HepG2 (cell line): Measurements from ENCODE around the gene RECQL. TPM values are rescaled to one million over a fixed set of nuclear protein-coding genes. Genes with fewer than 3 reads are reported as not detected.

Experiments used
- ATAC-seq: fragments of 200-7000 bp; cut with Tn5 transposase; 3 replicates; pipeline ENCODE4 v1.9.1; 2020; ENCODE audit warnings: mild to moderate bottlenecking, moderate library complexity
- BruUV-seq: library from RNA; stranded (reverse); fragments of 400-500 nt; replicated peaks from 2 replicates; lab custom pipeline; 2021; lab: Mats Ljungman, UMichigan
- CTCF ChIA-PET: fragments of 300-600 bp; formaldehyde crosslinking; extraction: SDS; loops from one replicate; lab custom pipeline; 2021; ENCODE audit warnings: low total read pairs, inconsistent platforms, low intra/inter-chr PET ratio; lab: Yijun Ruan, JAX
- POLR2A ChIA-PET: fragments of 350-600 bp; sonication (Branson Sonifier 250); formaldehyde crosslinking; loops from one replicate; lab custom pipeline; 2020; ENCODE audit warnings: antibody characterized with exemption, inconsistent platforms; lab: Yijun Ruan, JAX
- DNase-seq: peaks from one replicate; pipeline ENCODE4 v3.0.0-alpha.2; 2015; ENCODE audit warnings: low spot score
- FAIRE-seq: peaks from 3 replicates; lab custom pipeline; 2011; peaks lifted over from hg19 to GRCh38; lab: Jason Lieb, UNC
- H2AFZ ChIP-seq: one replicate; pipeline ENCODE4 v1.6.1; 2011; ENCODE audit warnings: low read length, inconsistent platforms
- H3K27ac ChIP-seq: fragments of 300-600 bp; 3 replicates; pipeline ENCODE4 v1.8.0; 2011; ENCODE audit warnings: mixed run types, mild to moderate bottlenecking, mixed read lengths, low read length, inconsistent platforms; ENCODE audit not compliant: insufficient read depth; ENCODE audit errors: extremely low read length
- H3K27me3 ChIP-seq, 2 experiments: fragments of 200-600 bp in 1 of 2; 2 replicates in 1 of 2; 3 replicates in 1 of 2; pipeline versions ENCODE4 v1.6.0 to v1.8.0; 2011; ENCODE audit warnings: low read length in 2 of 2, mild to moderate bottlenecking in 2 of 2, moderate library complexity in 2 of 2, inconsistent platforms in 1 of 2; ENCODE audit not compliant: insufficient read depth in 2 of 2, control insufficient read depth in 1 of 2
- H3K36me3 ChIP-seq, 2 experiments: fragments of 200-600 bp in 1 of 2; replicated peaks in 1 of 2; 2 replicates in 1 of 2; 3 replicates in 1 of 2; pipeline versions ENCODE4 v1.5.1 to v1.8.0; 2011; ENCODE audit warnings: low read length in 2 of 2, inconsistent platforms in 1 of 2; ENCODE audit not compliant: insufficient read depth in 2 of 2, control insufficient read depth in 1 of 2
- H3K4me1 ChIP-seq: 2 replicates; pipeline ENCODE4 v1.5.1; 2012; ENCODE audit warnings: low read length, inconsistent platforms; ENCODE audit not compliant: insufficient read depth
- H3K4me2 ChIP-seq: 2 replicates; pipeline ENCODE4 v1.6.0; 2011; ENCODE audit warnings: low read depth, low read length, inconsistent platforms
- H3K4me3 ChIP-seq, 3 experiments: fragments of 200-600 bp in 1 of 3; sonication (generic), shearing (Covaris generic) in 1 of 3; replicated peaks in 1 of 3; 2 replicates each; pipeline ENCODE4 v1.5.1; 2011 to 2016; ENCODE audit warnings: low read length in 3 of 3, inconsistent platforms in 2 of 3, low read depth in 2 of 3, mild to moderate bottlenecking in 2 of 3, control low read depth in 1 of 3, mixed read lengths in 1 of 3; ENCODE audit not compliant: insufficient read depth in 1 of 3
- H3K79me2 ChIP-seq: one replicate; pipeline ENCODE4 v1.6.1; 2011; ENCODE audit warnings: low read length, inconsistent platforms; ENCODE audit not compliant: insufficient read depth
- H3K9ac ChIP-seq: 2 replicates; pipeline ENCODE4 v1.6.0; 2011; ENCODE audit warnings: mild to moderate bottlenecking, low read depth, low read length, inconsistent platforms; ENCODE audit not compliant: insufficient read depth
- H3K9me3 ChIP-seq: 2 replicates; pipeline ENCODE4 v1.5.1; 2012; ENCODE audit warnings: mild to moderate bottlenecking, low read length
- H4K20me1 ChIP-seq: 2 replicates; pipeline ENCODE4 v1.6.0; 2011; ENCODE audit warnings: inconsistent platforms, mild to moderate bottlenecking, low read length, moderate library complexity; ENCODE audit not compliant: insufficient read depth
- FOXM1 ChIP-seq: sonication (generic); formaldehyde crosslinking; IDR thresholded peaks from 2 replicates; pipeline ENCODE4 v1.5.0; 2020; ENCODE audit warnings: missing genetic modification reagents
- FOXP4 ChIP-seq: sonication (generic); formaldehyde crosslinking; IDR thresholded peaks from 2 replicates; pipeline ENCODE4 v1.4.0; 2020; ENCODE audit warnings: missing genetic modification reagents
- GPN1 ChIP-seq: sonication (generic); formaldehyde crosslinking; IDR thresholded peaks from 2 replicates; pipeline ENCODE4 v1.5.1; 2020; ENCODE audit warnings: missing genetic modification reagents, borderline replicate concordance
- KDM2A ChIP-seq: sonication (generic); formaldehyde crosslinking; IDR thresholded peaks from 2 replicates; pipeline ENCODE4 v1.4.0; 2020; ENCODE audit warnings: low read depth, missing genetic modification reagents, borderline replicate concordance
- MED8 ChIP-seq: sonication (generic); formaldehyde crosslinking; IDR thresholded peaks from 2 replicates; pipeline ENCODE4 v1.8.1; 2023; ENCODE audit warnings: mild to moderate bottlenecking, missing genetic modification reagents; ENCODE audit not compliant: insufficient replicate concordance
- MTA3 ChIP-seq: sonication (generic); formaldehyde crosslinking; IDR thresholded peaks from 2 replicates; pipeline ENCODE4 v1.4.0; 2020; ENCODE audit warnings: missing genetic modification reagents
- PRDM15 ChIP-seq: sonication (generic); formaldehyde crosslinking; IDR thresholded peaks from 2 replicates; pipeline ENCODE4 v1.4.0; 2020; ENCODE audit warnings: missing genetic modification reagents
- SUZ12 ChIP-seq: fragments of 150-350 bp; IDR thresholded peaks from 2 replicates; pipeline ENCODE4 v1.6.1; 2014; ENCODE audit warnings: low read depth, low read length
- TCF12 ChIP-seq, 2 experiments: fragments of 450-650 bp in 1 of 2; sonication (generic) in 1 of 2; formaldehyde crosslinking in 1 of 2; IDR thresholded peaks; 2 replicates each; pipeline versions ENCODE4 v1.6.1 to v1.8.0; 2017 to 2022; ENCODE audit warnings: antibody characterized with exemption in 1 of 2, mild to moderate bottlenecking in 1 of 2, missing genetic modification reagents in 1 of 2, moderate library complexity in 1 of 2
- TEAD3 ChIP-seq: optimal IDR thresholded peaks from 2 replicates; pipeline ENCODE3; 2016; ENCODE audit warnings: borderline replicate concordance
- TGIF2 ChIP-seq: IDR thresholded peaks from 2 replicates; pipeline ENCODE4 v1.6.1; 2016; ENCODE audit warnings: control low read depth, missing compliant biosample characterization
- ZBTB20 ChIP-seq: sonication (generic); formaldehyde crosslinking; IDR thresholded peaks from 2 replicates; pipeline ENCODE4 v1.8.1; 2023; ENCODE audit warnings: missing genetic modification reagents, low read depth, mild to moderate bottlenecking, borderline replicate concordance
- ZNF18 ChIP-seq: sonication (generic); formaldehyde crosslinking; IDR thresholded peaks from 2 replicates; pipeline ENCODE4 v1.8.0; 2022; ENCODE audit warnings: mild to moderate bottlenecking, missing genetic modification reagents; ENCODE audit not compliant: insufficient replicate concordance
- ZNF296 ChIP-seq: sonication (generic); formaldehyde crosslinking; conservative IDR thresholded peaks from 2 replicates; pipeline ENCODE4 v1.5.0; 2020; ENCODE audit warnings: mild to moderate bottlenecking, missing genetic modification reagents
- ZNF331 ChIP-seq: sonication (generic); formaldehyde crosslinking; IDR thresholded peaks from 2 replicates; pipeline ENCODE4 v1.4.0; 2020; ENCODE audit warnings: missing genetic modification reagents
- ZNF431 ChIP-seq: sonication (generic); formaldehyde crosslinking; IDR thresholded peaks from 2 replicates; pipeline ENCODE4 v1.9.0; 2022; ENCODE audit warnings: missing genetic modification reagents, low read depth, mild to moderate bottlenecking, borderline replicate concordance
- WGBS: methylation state at CpG from one replicate; pipeline ENCODE4 v1.1.6; 2017; ENCODE audit warnings: low lambda C conversion rate; 5-methylcytosine and 5-hydroxymethylcytosine counted together
- in situ Hi-C: cut with HindIII; loops from 2 replicates; pipeline ENCODE4 v1.10.0; 2017; ENCODE audit warnings: low pct_unique_long_range_greater_than_20kb; ENCODE audit not compliant: extremely low pct_ligation_motif_present
- intact Hi-C: fragments of 100-400 bp; cut with micrococcal nuclease; formaldehyde crosslinking; loops from one replicate; pipeline ENCODE4 v1.10.0; 2022; ENCODE audit not compliant: unreplicated experiment
- polyA plus RNA-seq, 8 experiments: library from polyadenylated mRNA; depleted of rRNA in 3 of 8; stranded (reverse) in 7 of 8; unstranded in 1 of 8; fragments of >200 nt; fragmentation: Illumina TruSeq in 4 of 8; extraction: Trizol in 4 of 8; gene quantifications; 2 replicates each; pipeline versions ENCODE4 v1.2.1 to v1.2.3, GENCODE V29; 2011 to 2016; ENCODE audit warnings: low read depth in 4 of 8, missing spikeins in 1 of 8, mixed read lengths in 1 of 8; ENCODE audit not compliant: insufficient read depth in 1 of 8
- total RNA-seq, 5 experiments: library from RNA; depleted of rRNA; stranded (reverse); fragments of >200 nt; fragmentation: Illumina TruSeq; extraction: Trizol; gene quantifications; 2 replicates each; pipeline ENCODE4 v1.2.3, GENCODE V29; 2016; ENCODE audit warnings: low read depth in 1 of 5

RECQL gene
- total and polyA plus RNA-seq, 2 of the 13 experiments (the other 11 are each of a cell fraction or from before 2014, with no cell fraction given) = 7.2 to 41.5 TPM

GRCh38 chr12:21529456-21529855 lies 28.0 kb upstream of the RECQL start (continued):
- TF ChIP-seq PRDM15 (CRISPR knock-in tag) (no peak), TEAD3 (CRISPR knock-in tag) (no peak), GPN1 (CRISPR knock-in tag) (no peak), SUZ12 (no peak), TGIF2 (CRISPR knock-in tag) (no peak), MTA3 (CRISPR knock-in tag) (no peak), ZNF18 (no peak)

- intact Hi-C loops = no loop called here
- H3K79me2 ChIP-seq = no peaks in the 10 kb centered on the region
- no peaks in the 10 kb centered on the region; the same call in 1 of the 2 replicates for H3K4me1 ChIP-seq
- no peak overlapping the region for H2AFZ ChIP-seq
- ChIA-PET POLR2A (no interaction called here), CTCF (no interaction called here)
- FAIRE-seq (no peak), ATAC-seq (no peak), DNase-seq (no peak)
- no peak overlapping the region for H3K4me2 ChIP-seq
- H3K9me3 ChIP-seq = no peaks in the 10 kb centered on the region
- H3K4me3 ChIP-seq = no peak overlapping the region
- no peaks in the 10 kb centered on the region for H4K20me1 ChIP-seq
- no peak overlapping the region for H3K9ac ChIP-seq
- 71% methylated on average over 5 of the region's 5 CpGs for WGBS
- no peak overlapping the region for H3K27ac ChIP-seq
- BruUV-seq = no TSS peak
- no peaks in the 10 kb centered on the region for H3K36me3 ChIP-seq
- peaks cover 0 to 23% of the 10 kb centered on the region in 2 experiments; a peak in 3 of 5 replicates for H3K27me3 ChIP-seq
- in situ Hi-C loops = no loop called here
- TF ChIP-seq KDM2A = no peak
- no peak for TF ChIP-seq MED8 (CRISPR knock-in tag)
- no peak for TF ChIP-seq TCF12 (IDR thresholded peaks at IDR 0.05)
- no peak for TF ChIP-seq TCF12 (CRISPR knock-in tag; IDR thresholded peaks at IDR 0.05)
- no peak for TF ChIP-seq ZNF296 (CRISPR knock-in tag)
- no peak for TF ChIP-seq ZBTB20 (CRISPR knock-in tag)
- no peak for TF ChIP-seq FOXM1 (CRISPR knock-in tag)
- TF ChIP-seq ZNF431 (CRISPR knock-in tag) = no peak
- no peak for TF ChIP-seq ZNF331
- TF ChIP-seq FOXP4 (CRISPR knock-in tag) = no peak
Measured at GRCh38 chr12:21528953-21529352, 27.5 kb upstream of the RECQL start.
